ENCODE measurements around the gene PCSK2.
A peak's percentile ranks its signal among the peaks of the same experiment; 100 is the strongest.

The PCSK2 gene

GRCh38 chr20:17273717-17274116 is 46.9 kb downstream of the PCSK2 start:
- no peak for DNase-seq

- DNase-seq = no peak
Measured at GRCh38 chr20:17276101-17276500, 49.3 kb downstream of the PCSK2 start.

GRCh38 chr20:17281478-17281877 is 54.6 kb downstream of the PCSK2 start:
- peak; percentile 68 for DNase-seq

GRCh38 chr20:17282501-17282900 is 55.7 kb downstream of the PCSK2 start:
- no peak for DNase-seq

- no peak for DNase-seq
Measured at GRCh38 chr20:17287503-17287902, 60.7 kb downstream of the PCSK2 start.

- no peak for DNase-seq
Measured at GRCh38 chr20:17287998-17288397, 61.2 kb downstream of the PCSK2 start.

GRCh38 chr20:17295151-17295726 is 68.4 kb downstream of the PCSK2 start:
- DNase-seq = no peak

GRCh38 chr20:17295991-17296390 is 69.2 kb downstream of the PCSK2 start:
- DNase-seq = no peak

GRCh38 chr20:17298171-17298570 is 71.3 kb downstream of the PCSK2 start:
- peak; percentile 65 for DNase-seq

GRCh38 chr20:17298751-17299150 is 71.9 kb downstream of the PCSK2 start:
- no peak for DNase-seq

GRCh38 chr20:17300113-17300512 is 73.3 kb downstream of the PCSK2 start:
- DNase-seq = no peak

- DNase-seq = no peak
Measured at GRCh38 chr20:17304774-17305173, 77.9 kb downstream of the PCSK2 start.

- DNase-seq = no peak
Measured at GRCh38 chr20:17306427-17306826, 79.6 kb downstream of the PCSK2 start.

- no peak for DNase-seq
Measured at GRCh38 chr20:17314264-17314663, 87.4 kb downstream of the PCSK2 start.

- no peak for DNase-seq
Measured at GRCh38 chr20:17315407-17316231, 88.8 kb downstream of the PCSK2 start.

- no peak for DNase-seq
Measured at GRCh38 chr20:17316316-17317038, 89.6 kb downstream of the PCSK2 start.

- no peak for DNase-seq
Measured at GRCh38 chr20:17317341-17317740, 90.5 kb downstream of the PCSK2 start.

- no peak for DNase-seq
Measured at GRCh38 chr20:17320456-17320855, 93.6 kb downstream of the PCSK2 start.

GRCh38 chr20:17326096-17326495 is 99.3 kb downstream of the PCSK2 start:
- DNase-seq = no peak

- DNase-seq = no peak
Measured at GRCh38 chr20:17327185-17328148, 100.6 kb downstream of the PCSK2 start.

GRCh38 chr20:17334932-17335331 is 108.1 kb downstream of the PCSK2 start:
- no peak for DNase-seq

- DNase-seq = no peak
Measured at GRCh38 chr20:17339000-17339399, 112.2 kb downstream of the PCSK2 start.

- no peak for DNase-seq
Measured at GRCh38 chr20:17343091-17343490, 116.3 kb downstream of the PCSK2 start.
